PFSK-1 (cell line): ENCODE data around the gene TGM4.

Source experiments
- POLR2AphosphoS5 ChIP-seq: IDR thresholded peaks from 2 replicates; pipeline ENCODE4 v1.6.1; 2012; ENCODE audit warnings: low read depth, mild to moderate bottlenecking, control low read depth, low read length, moderate library complexity
- SIN3A ChIP-seq: IDR thresholded peaks from 2 replicates; pipeline ENCODE4 v1.6.1; 2012; ENCODE audit warnings: mild to moderate bottlenecking, low read length, moderate library complexity, borderline replicate concordance; ENCODE audit not compliant: insufficient read depth

DNA sequence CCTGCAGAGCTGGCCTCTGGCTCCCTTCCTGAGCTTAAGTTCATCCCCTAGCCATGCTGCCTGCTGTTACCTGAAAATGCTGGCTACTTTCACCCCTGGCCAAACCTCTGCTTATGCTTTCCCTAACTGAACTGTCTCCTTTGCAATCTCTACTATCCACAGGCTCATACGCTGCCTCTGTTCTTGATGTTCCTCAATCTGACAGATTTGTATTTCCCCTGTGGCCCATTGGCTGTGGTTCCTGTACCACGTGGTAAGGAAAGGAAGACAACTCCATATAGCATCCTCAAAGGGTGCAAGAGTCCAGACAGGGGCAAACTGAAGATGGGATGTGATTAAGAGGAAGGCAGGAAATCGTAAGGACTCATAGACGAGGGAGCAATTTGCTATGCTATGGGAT is 33.2 kb downstream of the TGM4 start:
- TF ChIP-seq POLR2AphosphoS5 (no peak), SIN3A (no peak)
